ENCODE results near the gene ARHGAP10.

DNA sequence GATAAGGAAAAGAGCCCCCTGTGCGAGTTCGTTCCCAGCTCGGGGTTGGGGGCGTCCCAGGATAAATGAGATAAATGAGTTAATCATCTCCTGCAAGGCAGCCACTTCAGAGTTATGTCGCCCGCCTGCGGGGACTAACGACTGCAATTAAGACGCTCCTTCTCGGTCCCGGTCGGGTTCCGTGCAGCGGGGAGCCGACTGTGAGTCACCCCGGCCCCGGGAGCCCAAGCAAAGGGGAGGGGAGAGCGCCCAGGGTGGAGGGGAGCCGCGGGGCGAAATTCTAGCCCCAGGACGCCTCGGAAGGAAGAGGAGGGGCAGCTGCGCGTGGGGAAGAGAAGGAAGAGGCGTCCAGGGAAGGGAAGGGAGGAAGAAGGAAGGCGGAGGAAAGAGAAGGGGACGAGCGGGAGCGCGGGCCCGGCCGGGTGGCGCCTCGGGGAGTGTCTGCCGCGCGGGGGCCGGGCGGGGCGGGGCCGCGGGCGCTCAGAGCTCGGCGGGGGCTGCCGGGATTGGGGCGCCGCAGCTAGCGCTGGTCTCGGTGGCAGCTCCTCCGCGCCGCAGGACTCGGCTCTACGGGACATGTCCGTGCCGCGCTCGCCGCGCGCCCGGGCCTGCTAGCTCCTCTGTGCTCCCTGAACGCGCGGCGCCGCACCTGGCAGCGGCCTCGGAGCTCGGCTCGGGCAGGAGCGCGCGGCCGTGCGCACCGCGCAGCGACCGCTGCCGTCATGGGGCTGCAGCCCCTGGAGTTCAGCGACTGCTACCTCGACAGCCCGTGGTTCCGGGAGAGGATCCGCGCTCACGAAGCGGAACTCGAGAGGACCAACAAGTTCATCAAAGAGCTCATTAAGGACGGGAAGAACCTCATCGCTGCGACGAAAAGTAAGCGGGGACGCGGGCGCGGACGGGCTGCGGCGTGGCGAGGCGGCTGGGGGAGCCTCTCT is at the start of gene ARHGAP10:
- TF ChIP-seq, protein P1, sequence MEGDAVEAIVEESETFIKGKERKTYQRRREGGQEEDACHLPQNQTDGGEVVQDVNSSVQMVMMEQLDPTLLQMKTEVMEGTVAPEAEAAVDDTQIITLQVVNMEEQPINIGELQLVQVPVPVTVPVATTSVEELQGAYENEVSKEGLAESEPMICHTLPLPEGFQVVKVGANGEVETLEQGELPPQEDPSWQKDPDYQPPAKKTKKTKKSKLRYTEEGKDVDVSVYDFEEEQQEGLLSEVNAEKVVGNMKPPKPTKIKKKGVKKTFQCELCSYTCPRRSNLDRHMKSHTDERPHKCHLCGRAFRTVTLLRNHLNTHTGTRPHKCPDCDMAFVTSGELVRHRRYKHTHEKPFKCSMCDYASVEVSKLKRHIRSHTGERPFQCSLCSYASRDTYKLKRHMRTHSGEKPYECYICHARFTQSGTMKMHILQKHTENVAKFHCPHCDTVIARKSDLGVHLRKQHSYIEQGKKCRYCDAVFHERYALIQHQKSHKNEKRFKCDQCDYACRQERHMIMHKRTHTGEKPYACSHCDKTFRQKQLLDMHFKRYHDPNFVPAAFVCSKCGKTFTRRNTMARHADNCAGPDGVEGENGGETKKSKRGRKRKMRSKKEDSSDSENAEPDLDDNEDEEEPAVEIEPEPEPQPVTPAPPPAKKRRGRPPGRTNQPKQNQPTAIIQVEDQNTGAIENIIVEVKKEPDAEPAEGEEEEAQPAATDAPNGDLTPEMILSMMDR (IDR thresholded peaks at IDR 0.05) = peak in 1 of 4 experiments; percentile 5
- peak; percentile 84 to 86 for TF ChIP-seq POLR2A (IDR thresholded peaks at IDR 0.05)

Data from gastroesophageal sphincter (tissue), 3 donors.